H1 (cell line): Measurements from ENCODE around the gene ENPEP. TPM values are rescaled to one million over a fixed set of nuclear protein-coding genes. Genes with fewer than 3 reads are reported as not detected.

Experiments used
- CTCF ChIA-PET: fragments of 300-600 bp; sonication (Branson Sonifier 250); formaldehyde crosslinking; loops from one replicate; lab custom pipeline; 2021; ENCODE audit not compliant: partially characterized antibody; lab: Charles Lee
- POLR2A ChIA-PET: fragments of 300-600 bp; sonication (Branson Sonifier 250); formaldehyde crosslinking; loops from one replicate; lab custom pipeline; 2021; ENCODE audit warnings: inconsistent platforms; ENCODE audit not compliant: partially characterized antibody; lab: Charles Lee
- DNase-seq, 2 experiments: peaks; one replicate each; pipeline versions ENCODE4 v3.0.0 to v3.0.0-alpha.2; 2010 to 2022; ENCODE audit warnings: low spot score in 2 of 2, low read depth in 1 of 2, mixed read lengths in 1 of 2
- FAIRE-seq: peaks from 2 replicates; lab custom pipeline; 2011; peaks lifted over from hg19 to GRCh38; lab: Jason Lieb, UNC
- H2AFZ ChIP-seq: 2 replicates; pipeline ENCODE4 v1.8.1; 2012; ENCODE audit warnings: low read length, inconsistent platforms
- H2AK5ac ChIP-seq: 2 replicates; pipeline ENCODE4 v1.6.1; 2013; ENCODE audit warnings: low read depth, low read length
- H2BK120ac ChIP-seq: replicated peaks from 2 replicates; pipeline ENCODE3; 2013; ENCODE audit warnings: low read depth, low read length, inconsistent platforms
- H2BK12ac ChIP-seq: 2 replicates; pipeline ENCODE4 v1.6.1; 2013; ENCODE audit warnings: low read depth, low read length
- H2BK15ac ChIP-seq: 2 replicates; pipeline ENCODE4 v1.6.1; 2013; ENCODE audit warnings: low read length
- H2BK20ac ChIP-seq: 2 replicates; pipeline ENCODE4 v1.6.1; 2013; ENCODE audit warnings: low read length
- H2BK5ac ChIP-seq: 2 replicates; pipeline ENCODE4 v1.6.1; 2013; ENCODE audit warnings: low read depth, low read length
- H3K14ac ChIP-seq: 2 replicates; pipeline ENCODE4 v1.6.1; 2013; ENCODE audit warnings: inconsistent platforms; ENCODE audit not compliant: insufficient read length
- H3K18ac ChIP-seq: 2 replicates; pipeline ENCODE4 v1.6.1; 2013; ENCODE audit warnings: low read length; ENCODE audit errors: extremely low read depth
- H3K23ac ChIP-seq: 2 replicates; pipeline ENCODE4 v1.6.1; 2013; ENCODE audit warnings: inconsistent platforms; ENCODE audit not compliant: insufficient read length
- H3K23me2 ChIP-seq: 2 replicates; pipeline ENCODE4 v1.6.1; 2013; ENCODE audit warnings: low read depth, low read length
- H3K27ac ChIP-seq: 2 replicates; pipeline ENCODE4 v1.6.1; 2011; ENCODE audit warnings: low read depth, low read length, inconsistent platforms
- H3K27me3 ChIP-seq, 4 experiments: replicated peaks in 1 of 4; 1 replicate in 1 of 4; 2 replicates in 3 of 4; pipeline versions ENCODE4 v1.6.1 to v1.8.1; 2011 to 2013; ENCODE audit warnings: low read length in 3 of 4, mild to moderate bottlenecking in 3 of 4, inconsistent platforms in 2 of 4, mixed read lengths in 2 of 4, moderate library complexity in 1 of 4; ENCODE audit not compliant: control insufficient read depth in 3 of 4, insufficient read depth in 3 of 4; ENCODE audit errors: extremely low read depth in 1 of 4
- H3K36me3 ChIP-seq, 4 experiments: 2 replicates each; pipeline versions ENCODE4 v1.6.1 to v1.8.1; 2011 to 2013; ENCODE audit warnings: mild to moderate bottlenecking in 4 of 4, low read length in 3 of 4, moderate library complexity in 2 of 4, control low read depth in 1 of 4, inconsistent platforms in 1 of 4; ENCODE audit not compliant: insufficient read depth in 4 of 4, control insufficient read depth in 2 of 4
- H3K4ac ChIP-seq: replicated peaks from 2 replicates; pipeline ENCODE3; 2013; ENCODE audit warnings: low read length, low read depth, mixed read lengths, inconsistent platforms; ENCODE audit not compliant: insufficient read length
- H3K4me1 ChIP-seq, 4 experiments: replicated peaks in 1 of 4; 1 replicate in 1 of 4; 2 replicates in 3 of 4; pipeline versions ENCODE4 v1.6.1 to v1.8.1; 2011 to 2013; ENCODE audit warnings: low read length in 3 of 4, inconsistent platforms in 2 of 4, mixed read lengths in 1 of 4; ENCODE audit not compliant: insufficient read depth in 4 of 4, control insufficient read depth in 3 of 4
- H3K4me2 ChIP-seq, 2 experiments: 2 replicates each; pipeline versions ENCODE4 v1.6.1 to v1.8.1; 2011 to 2013; ENCODE audit warnings: low read depth in 2 of 2, low read length in 2 of 2, control low read depth in 1 of 2, inconsistent platforms in 1 of 2, mild to moderate bottlenecking in 1 of 2; ENCODE audit not compliant: insufficient read depth in 1 of 2
- H3K4me3 ChIP-seq, 4 experiments: fragments of 200-600, 300-600 bp in 1 of 4; sonication (generic), shearing (Covaris generic), sonication (Bioruptor Twin) in 1 of 4; 2 replicates each; pipeline versions ENCODE4 v1.5.1 to v1.8.1; 2011 to 2016; ENCODE audit warnings: low read length in 4 of 4, low read depth in 3 of 4, control low read depth in 2 of 4, inconsistent platforms in 2 of 4, mild to moderate bottlenecking in 2 of 4, mixed read lengths in 1 of 4, moderate library complexity in 1 of 4; ENCODE audit not compliant: insufficient read depth in 2 of 4; ENCODE audit errors: extremely low read depth in 1 of 4
- H3K56ac ChIP-seq: replicated peaks from 2 replicates; pipeline ENCODE3; 2013; ENCODE audit warnings: low read depth, mild to moderate bottlenecking, mixed read lengths, low read length, inconsistent platforms; ENCODE audit not compliant: insufficient read length
- H3K79me1 ChIP-seq: 2 replicates; pipeline ENCODE4 v1.6.1; 2013; ENCODE audit warnings: low read depth, low read length, control low read depth
- H3K79me2 ChIP-seq, 2 experiments: 2 replicates each; pipeline versions ENCODE4 v1.6.1 to v1.8.1; 2012 to 2013; ENCODE audit warnings: low read length in 2 of 2, mild to moderate bottlenecking in 2 of 2, inconsistent platforms in 1 of 2; ENCODE audit not compliant: insufficient read depth in 2 of 2, control insufficient read depth in 1 of 2
- H3K9ac ChIP-seq, 4 experiments: replicated peaks in 1 of 4; 1 replicate in 1 of 4; 2 replicates in 3 of 4; pipeline versions ENCODE4 v1.6.1 to v1.8.1; 2011 to 2013; ENCODE audit warnings: low read depth in 3 of 4, low read length in 3 of 4, control low read depth in 2 of 4, mild to moderate bottlenecking in 2 of 4, moderate library complexity in 2 of 4, inconsistent platforms in 1 of 4; ENCODE audit errors: extremely low read depth in 1 of 4
- H3K9me3 ChIP-seq, 2 experiments: 2 replicates each; pipeline versions ENCODE4 v1.6.1 to v1.8.1; 2012 to 2013; ENCODE audit warnings: mild to moderate bottlenecking in 2 of 2, moderate library complexity in 2 of 2, control low read depth in 1 of 2, inconsistent platforms in 1 of 2, low read depth in 1 of 2, low read length in 1 of 2, mixed read lengths in 1 of 2; ENCODE audit not compliant: insufficient read depth in 2 of 2
- H4K20me1 ChIP-seq, 2 experiments: replicated peaks in 1 of 2; 2 replicates each; pipeline versions ENCODE3 to v1.8.1; 2011 to 2013; ENCODE audit warnings: inconsistent platforms in 2 of 2, low read length in 2 of 2, mild to moderate bottlenecking in 1 of 2; ENCODE audit not compliant: insufficient read depth in 2 of 2, control insufficient read depth in 1 of 2
- H4K5ac ChIP-seq: 2 replicates; pipeline ENCODE4 v1.6.1; 2013; ENCODE audit warnings: low read length, low read depth, mixed read lengths, inconsistent platforms; ENCODE audit not compliant: insufficient read length
- H4K8ac ChIP-seq: 2 replicates; pipeline ENCODE4 v1.8.0; 2013; ENCODE audit warnings: mild to moderate bottlenecking, moderate library complexity, low read length, inconsistent platforms; ENCODE audit not compliant: insufficient read depth; ENCODE audit errors: extremely low read depth
- H4K91ac ChIP-seq: replicated peaks from 2 replicates; pipeline ENCODE3; 2013; ENCODE audit warnings: low read length, mixed read lengths, inconsistent platforms; ENCODE audit not compliant: insufficient read length
- BRCA1 ChIP-seq: IDR thresholded peaks from 2 replicates; pipeline ENCODE4 v1.6.1; 2012; ENCODE audit warnings: low read depth, low read length, improper control_type of control experiment
- MAFK ChIP-seq: IDR thresholded peaks from 2 replicates; pipeline ENCODE4 v1.6.1; 2012; ENCODE audit warnings: low read depth, mild to moderate bottlenecking, improper control_type of control experiment, low read length
- WGBS, 2 experiments: shearing (Covaris generic) in 1 of 2; methylation state at CpG; one replicate each; pipeline versions ENCODE4 v1.1.6 to v1.1.7; 2013 to 2015; ENCODE audit warnings: low lambda C conversion rate in 2 of 2, mixed read lengths in 2 of 2, inconsistent platforms in 1 of 2, low coverage in 1 of 2, missing lambda C conversion rate in 1 of 2; ENCODE audit not compliant: insufficient replicate concordance in 2 of 2, insufficient coverage in 1 of 2, insufficient read length in 1 of 2; ENCODE audit errors: extremely low coverage in 1 of 2, missing lambda C conversion rate in 1 of 2; 5-methylcytosine and 5-hydroxymethylcytosine counted together
- polyA plus RNA-seq, 7 experiments: library from polyadenylated mRNA; depleted of rRNA in 3 of 7; stranded (reverse) in 5 of 7; unstranded in 2 of 7; fragments of >200 nt in 5 of 7; fragments of 200-250 nt in 2 of 7; gene quantifications; 1 replicate in 5 of 7; 2 replicates in 1 of 7; 4 replicates in 1 of 7; pipeline versions ENCODE4 v1.2.1 to v1.2.3, GENCODE V29; 2011 to 2013; ENCODE audit warnings: missing spikeins in 2 of 7, mixed read lengths in 2 of 7
- total RNA-seq: library from RNA; stranded (reverse); fragmentation: NEBNext Ultra II Directional; extraction: Animal tissue kit (Norgen Biotek cat#: 25700); gene quantifications from 2 replicates; pipeline ENCODE4 v1.2.1, GENCODE V29; 2021

The ENPEP gene
- total and polyA plus RNA-seq, 2 of the 8 experiments (the other 6 are each of a cell fraction or from before 2014, with no cell fraction given) = 0.09 to 0.61 TPM

DNA sequence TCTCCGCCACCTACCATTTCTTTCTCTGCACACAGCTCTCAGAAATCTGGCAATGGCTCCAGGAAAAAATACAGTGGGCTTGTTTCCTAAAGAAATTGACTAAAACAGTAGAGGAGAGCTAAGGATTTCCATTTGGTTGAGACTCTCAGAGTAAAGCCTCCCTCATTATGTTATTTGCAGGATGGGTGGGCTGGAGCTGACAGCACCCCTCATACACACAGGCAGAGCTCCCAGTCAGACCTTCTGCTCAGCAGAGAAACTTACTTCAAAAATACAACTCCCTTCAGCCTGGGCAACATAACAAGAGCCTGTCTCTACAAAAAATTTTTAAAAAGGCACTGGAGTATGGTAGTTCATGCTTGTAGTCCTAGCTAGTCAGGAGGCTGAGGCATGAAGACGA lies 44.9 kb downstream of the ENPEP start:
- no peak overlapping the region for H3K27ac ChIP-seq
- no peaks in the 10 kb centered on the region for H3K27me3 ChIP-seq
- no peak overlapping the region for H2BK120ac ChIP-seq
- H2AFZ ChIP-seq = no peak overlapping the region
- 80% methylated on average over 2 of the region's 2 CpGs; no CpG with 5 or more reads in 1 of the 2 experiments for WGBS, 2 experiments
- H3K36me3 ChIP-seq = no peaks in the 10 kb centered on the region
- H3K79me1 ChIP-seq = no peaks in the 10 kb centered on the region
- H4K5ac ChIP-seq = no peak overlapping the region
- H4K91ac ChIP-seq = no peak overlapping the region
- DNase-seq (no peak), FAIRE-seq (no peak)
- no peak overlapping the region for H3K56ac ChIP-seq
- H4K8ac ChIP-seq = no peak overlapping the region
- no peak overlapping the region for H3K23ac ChIP-seq
- H2BK12ac ChIP-seq = no peak overlapping the region
- no peaks in the 10 kb centered on the region for H3K23me2 ChIP-seq
- POLR2A ChIA-PET = no interaction called here
- H3K4ac ChIP-seq = no peak overlapping the region
- H4K20me1 ChIP-seq = no peaks in the 10 kb centered on the region
- H3K79me2 ChIP-seq = no peaks in the 10 kb centered on the region
- H3K9me3 ChIP-seq = no peaks in the 10 kb centered on the region
- H3K18ac ChIP-seq = no peak overlapping the region
- H3K9ac ChIP-seq = no peak overlapping the region
- H3K4me1 ChIP-seq = no peaks in the 10 kb centered on the region
- CTCF ChIA-PET = interaction anchor here (0.8 to 17.1 kb wide), 12 partner anchors 9 to 528 kb away, joined by 3 to 497 read pairs (median 4); no protein-coding TSS in a partner anchor
- H2BK15ac ChIP-seq = no peak overlapping the region
- no peak overlapping the region for H2BK5ac ChIP-seq
- no peak overlapping the region for H2AK5ac ChIP-seq
- H3K4me3 ChIP-seq = no peak overlapping the region
- no peak overlapping the region for H3K4me2 ChIP-seq
- no peak overlapping the region for H2BK20ac ChIP-seq
- H3K14ac ChIP-seq = no peak overlapping the region
- TF ChIP-seq BRCA1 (no peak), MAFK (no peak)
